Renal cortical epithelial cell (primary cell): Measurements from ENCODE around the gene MRPL42. TPM values are rescaled to one million over a fixed set of nuclear protein-coding genes. Genes with fewer than 3 reads are reported as not detected.
"Not testable (repeated sequence)": the region's sequence is repeated elsewhere in the genome, so short reads cannot be mapped to it uniquely, and the experiment has no call there.

Experiments
- DNase-seq: peaks from one replicate; pipeline ENCODE4 v3.0.0-alpha.2; 2011; ENCODE audit warnings: low read depth
- total RNA-seq: library from RNA; depleted of rRNA; stranded (reverse); fragments of >200 nt; gene quantifications from 2 replicates; pipeline ENCODE4 v1.2.3, GENCODE V29; 2014

Gene MRPL42
- total RNA-seq, 1 donor from 2014 or later = 139 TPM

DNA sequence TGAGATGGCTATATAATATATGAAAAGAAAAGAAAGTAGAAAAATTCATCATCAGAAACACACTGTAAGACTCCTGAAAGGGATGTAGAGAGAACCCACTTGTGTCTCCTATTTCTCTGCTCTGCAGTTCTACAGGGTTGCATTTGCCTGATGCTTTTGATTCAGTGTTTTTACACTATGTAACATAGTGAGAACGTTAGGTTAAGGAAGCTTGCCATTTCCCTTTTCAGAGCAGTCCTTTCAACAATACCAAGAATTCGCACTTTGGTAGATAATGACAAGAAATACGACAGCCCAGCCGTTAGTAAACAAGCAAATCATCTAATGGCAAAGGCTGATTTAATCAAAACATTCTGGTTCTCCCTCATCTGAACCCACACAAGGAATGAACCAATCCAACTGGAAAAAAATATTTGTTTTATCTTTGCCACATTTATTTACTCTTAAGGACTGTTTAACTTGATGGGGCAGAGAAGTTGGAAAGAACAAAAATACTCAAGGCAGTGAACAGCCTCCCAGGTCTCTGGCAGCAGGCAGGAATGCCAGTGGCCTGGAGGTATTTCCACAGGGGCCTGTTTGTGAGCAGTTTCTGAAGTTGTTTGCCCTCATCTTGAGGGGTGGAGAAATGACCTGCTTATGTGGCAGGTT is 74.4 kb downstream of the MRPL42 start:
- peak; percentile 70 for DNase-seq

DNA sequence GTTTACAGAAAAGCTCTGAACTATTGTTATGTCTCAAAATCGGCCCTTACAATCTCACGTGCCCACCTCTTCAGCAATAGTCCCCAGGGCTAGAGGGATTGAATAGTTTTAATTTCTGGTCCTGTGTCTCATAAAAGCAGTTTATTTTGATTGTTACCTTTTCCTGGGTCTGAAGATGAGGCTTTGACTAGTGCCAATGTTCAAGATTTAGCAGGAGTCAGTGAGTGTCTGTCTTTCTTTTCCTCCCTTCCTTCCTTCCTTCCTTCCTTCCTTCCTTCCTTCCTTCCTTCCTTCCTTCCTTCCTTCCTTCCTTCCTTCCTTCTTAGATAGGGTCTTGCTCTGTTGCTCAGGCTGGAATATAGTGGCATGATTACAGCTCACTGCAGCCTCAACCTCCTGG is 80.5 kb downstream of the MRPL42 start:
- no peak for DNase-seq

DNA sequence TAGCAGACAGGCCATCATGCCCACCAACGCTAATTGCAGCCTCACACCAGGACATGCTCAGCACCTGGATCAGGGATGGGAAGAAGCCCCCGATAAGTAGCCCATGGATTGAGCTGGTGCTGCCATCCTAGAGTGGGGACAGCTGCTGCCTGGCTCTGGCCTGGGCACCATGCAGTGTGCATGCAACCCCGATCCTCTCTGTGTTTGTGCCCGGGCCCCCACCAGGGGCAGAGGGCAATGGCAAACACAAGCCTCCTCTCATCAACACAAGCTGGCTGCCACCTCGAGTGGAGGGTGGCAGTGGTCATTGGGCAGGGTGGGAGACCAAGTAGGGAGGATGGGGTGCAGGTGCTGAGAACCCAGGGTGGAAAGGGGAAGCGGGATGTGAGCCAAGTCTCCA is 81.9 kb downstream of the MRPL42 start:
- DNase-seq = no peak

DNA sequence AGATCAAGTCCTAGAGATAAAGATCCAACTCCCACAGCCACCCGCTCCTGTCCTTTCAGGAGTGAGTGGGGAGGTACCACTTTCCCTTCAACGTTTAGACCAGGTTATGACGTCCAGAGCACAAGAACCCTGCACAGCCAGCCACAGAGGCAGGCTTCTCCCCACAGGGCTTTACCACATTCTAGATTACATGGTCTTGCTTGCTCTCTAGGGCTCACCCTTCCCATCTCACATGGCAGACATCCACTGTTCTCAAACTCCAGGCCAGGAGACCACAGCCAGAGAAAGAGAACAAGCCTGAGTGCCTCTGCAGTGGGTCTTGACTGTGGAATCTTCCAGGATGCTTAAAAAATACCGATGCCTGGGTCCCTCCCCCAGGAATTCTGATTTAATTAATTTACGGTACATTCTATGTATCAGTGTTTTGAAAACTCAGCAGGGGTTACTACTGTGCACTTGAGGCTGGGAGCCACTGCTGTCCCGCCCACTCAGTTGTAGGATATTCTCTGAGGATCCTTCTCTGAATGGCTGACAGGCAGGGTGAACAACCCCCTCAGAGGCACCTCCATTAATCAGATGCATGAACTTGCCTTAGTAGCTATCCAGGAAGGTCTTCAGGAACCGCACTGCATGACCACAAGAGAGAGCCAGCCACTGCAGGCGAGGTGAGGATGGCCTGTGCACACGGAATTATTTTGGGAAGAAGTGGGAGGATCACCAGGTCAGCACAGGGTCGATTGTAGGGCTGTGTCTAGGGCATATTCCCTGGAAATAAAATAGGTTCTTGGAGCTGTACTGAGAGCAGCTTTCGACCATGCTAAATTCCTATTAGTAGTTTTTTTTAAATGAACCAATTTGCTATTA is 83.7 kb downstream of the MRPL42 start:
- DNase-seq = no peak

DNA sequence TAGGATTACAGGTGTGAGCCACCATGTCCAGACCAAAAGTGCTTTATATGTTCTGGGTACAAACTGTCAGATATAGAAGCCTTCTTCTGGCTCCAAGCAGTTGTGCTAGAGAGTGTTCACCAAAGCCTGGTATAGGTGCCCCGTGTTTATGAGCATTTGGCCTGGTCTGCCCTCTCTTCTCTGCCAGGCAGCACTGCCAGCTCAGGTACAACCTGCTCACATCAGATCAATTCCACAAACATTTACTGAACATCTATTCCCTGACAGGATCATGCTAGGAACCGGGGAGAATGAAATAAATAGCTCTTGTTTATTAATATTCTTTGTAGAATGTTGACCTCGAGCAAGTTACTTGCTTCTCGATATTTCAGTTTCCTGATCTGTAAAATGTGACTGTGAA is 85.1 kb downstream of the MRPL42 start:
- DNase-seq = no peak

DNA sequence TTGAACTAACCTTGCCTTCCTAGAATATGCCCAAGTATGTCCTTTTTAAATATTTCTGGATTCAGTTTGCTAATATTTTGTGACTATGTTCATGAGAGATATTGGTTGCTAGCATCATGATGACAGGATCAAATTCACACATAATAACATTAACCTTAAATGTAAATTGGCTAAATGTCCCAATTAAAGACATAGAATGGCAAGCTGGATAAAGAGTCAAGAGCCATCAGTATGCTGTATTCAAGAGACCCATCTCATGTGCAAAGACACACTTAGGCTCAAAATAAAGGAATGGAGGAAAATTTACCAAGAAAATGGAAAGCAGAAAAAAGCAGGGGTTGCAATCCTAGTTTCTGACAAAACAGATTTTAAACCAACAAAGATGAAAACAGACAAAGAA is 90.6 kb downstream of the MRPL42 start:
- DNase-seq = not testable (repeated sequence)

DNA sequence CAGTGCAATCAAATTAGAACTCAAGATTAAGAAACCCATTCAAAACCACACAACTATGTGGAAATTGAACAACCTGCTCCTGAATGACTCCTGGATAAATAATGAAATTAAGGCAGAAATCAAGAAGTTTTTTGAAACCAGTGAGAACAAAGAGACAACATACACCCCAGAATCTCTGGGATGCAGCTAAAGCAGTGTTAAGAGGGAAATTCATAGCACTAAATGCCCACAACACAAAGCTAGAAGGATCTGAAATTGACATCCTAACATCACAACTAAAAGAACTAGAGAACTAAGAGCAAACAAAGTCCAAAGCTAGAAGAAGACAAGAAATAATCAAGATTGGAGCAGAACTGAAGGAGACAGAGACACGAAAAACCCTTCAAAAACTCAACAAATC is 91.4 kb downstream of the MRPL42 start:
- DNase-seq = not testable (repeated sequence)

DNA sequence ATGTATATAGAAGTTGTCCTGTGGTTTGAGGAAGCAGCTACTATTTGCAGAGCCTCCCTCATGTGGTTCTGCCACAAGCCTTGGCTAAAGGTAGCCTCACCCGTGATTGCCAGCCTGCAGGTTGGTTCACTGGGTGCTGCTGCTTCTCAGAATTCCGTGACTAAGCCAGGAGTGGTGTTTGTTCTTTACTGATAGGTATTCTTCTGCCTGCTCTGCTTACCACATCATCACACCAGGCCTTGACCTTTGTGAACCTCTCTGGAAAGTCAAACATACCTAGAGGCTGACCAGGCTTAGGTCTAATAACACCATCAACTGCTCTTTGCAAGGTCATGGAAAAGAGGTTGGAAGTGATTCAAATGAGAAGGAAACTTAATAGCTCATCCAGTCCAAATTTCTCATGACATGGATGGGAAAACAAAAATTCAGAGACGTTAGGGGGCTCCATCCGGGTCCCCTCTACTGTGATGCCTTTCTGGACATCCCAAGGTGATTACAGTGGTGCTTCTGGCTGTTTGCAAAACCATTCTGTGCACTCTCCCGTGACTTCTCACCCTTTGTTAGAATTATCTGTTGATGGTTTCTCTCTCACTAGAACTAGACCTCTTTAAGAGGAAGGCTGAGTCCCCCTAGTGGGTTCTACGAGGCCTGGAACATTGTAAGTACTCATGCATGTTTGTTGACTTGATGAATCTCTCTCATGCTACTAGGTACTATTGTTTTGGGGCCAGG is 96.7 kb downstream of the MRPL42 start:
- peak; percentile 89 for DNase-seq

DNA sequence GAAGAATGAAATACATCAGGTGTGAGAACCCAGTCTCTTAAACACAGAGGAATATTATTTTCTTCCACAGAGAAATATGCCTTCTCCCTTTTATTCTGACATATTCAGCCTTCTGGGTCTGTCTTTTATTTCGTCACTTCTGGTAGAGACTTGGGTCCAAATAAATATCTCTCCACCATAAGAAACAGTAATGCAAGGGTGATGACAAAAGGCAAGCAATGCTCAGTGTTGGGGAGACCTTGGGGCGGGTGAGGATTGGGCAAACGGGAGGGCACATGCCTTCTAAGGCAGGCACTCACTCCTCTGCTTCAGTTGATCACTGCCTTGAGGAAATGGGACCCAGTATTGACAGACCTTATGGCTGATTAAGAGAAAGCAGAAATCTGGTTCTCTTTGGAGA is 98.4 kb downstream of the MRPL42 start:
- no peak for DNase-seq

Other genes with a start within 250 kb of the MRPL42 start
- 35.2 and 35.8 TPM in 2 replicates for gene NUDT4, start 89.6 kb upstream of the MRPL42 start, total RNA-seq
- 58.4 and 72.9 TPM in 2 replicates for gene UBE2N, start 25.6 kb upstream of the MRPL42 start, total RNA-seq
- 6.5 and 36.1 TPM in 2 replicates for gene SOCS2, start 105.2 kb downstream of the MRPL42 start, total RNA-seq
- gene CRADD, start 209.9 kb downstream of the MRPL42 start, total RNA-seq = 12.7 and 14.7 TPM in 2 replicates